GM12878 (cell line): ENCODE measurements around the gene SSBP3. TPM values are rescaled to one million over a fixed set of nuclear protein-coding genes. Genes with fewer than 3 reads are reported as not detected.

Experiments
- ATAC-seq: fragments of 200-7000 bp; cut with Tn5 transposase; 3 replicates; pipeline ENCODE4 v1.9.1; 2020; ENCODE audit warnings: mild to moderate bottlenecking, moderate library complexity
- BruUV-seq: library from RNA; stranded (reverse); fragments of 400-500 nt; replicated peaks from 2 replicates; lab custom pipeline; 2021; lab: Mats Ljungman, UMichigan
- CTCF ChIA-PET: fragments of 300-600 bp; sonication (Branson Sonifier 250); formaldehyde crosslinking; extraction: SDS; loops from one replicate; lab custom pipeline; 2021; ENCODE audit warnings: inconsistent platforms; lab: Yijun Ruan, JAX
- POLR2A ChIA-PET: fragments of 350-600 bp; formaldehyde crosslinking; extraction: SDS; loops from one replicate; lab custom pipeline; 2021; ENCODE audit warnings: inconsistent platforms; lab: Charles Lee
- RAD21 ChIA-PET: fragments of 300-600 bp; sonication (Branson Sonifier 250); formaldehyde crosslinking; loops from one replicate; lab custom pipeline; 2023; ENCODE audit warnings: antibody characterized with exemption; ENCODE audit not compliant: unreplicated experiment; lab: Charles Lee
- SMC1A ChIA-PET: fragments of 300-600 bp; sonication (Branson Sonifier 250); formaldehyde crosslinking; loops from one replicate; lab custom pipeline; 2023; ENCODE audit not compliant: unreplicated experiment, uncharacterized antibody; lab: Charles Lee
- DNase-seq: peaks from one replicate; pipeline ENCODE4 v3.0.0-alpha.2; 2011; ENCODE audit warnings: low read depth, low spot score
- FAIRE-seq: peaks from 3 replicates; lab custom pipeline; 2011; peaks lifted over from hg19 to GRCh38; lab: Jason Lieb, UNC
- H2AFZ ChIP-seq: 2 replicates; pipeline ENCODE4 v1.6.0; 2011; ENCODE audit warnings: low read depth, low read length, control low read depth; ENCODE audit not compliant: control insufficient read depth
- H3K27ac ChIP-seq: 2 replicates; pipeline ENCODE4 v1.5.1; 2011; ENCODE audit warnings: control low read depth; ENCODE audit not compliant: control insufficient read depth, insufficient read depth
- H3K27me3 ChIP-seq, 2 experiments: replicated peaks in 1 of 2; 2 replicates each; pipeline versions ENCODE4 v1.6.0 to v1.6.1; 2011; ENCODE audit warnings: low read length in 1 of 2; ENCODE audit not compliant: control insufficient read depth in 2 of 2, insufficient read depth in 2 of 2
- H3K36me3 ChIP-seq, 2 experiments: 2 replicates each; pipeline ENCODE4 v1.5.1; 2011; ENCODE audit warnings: low read length in 1 of 2; ENCODE audit not compliant: control insufficient read depth in 2 of 2, insufficient read depth in 2 of 2
- H3K4me1 ChIP-seq: 2 replicates; pipeline ENCODE4 v1.6.1; 2011; ENCODE audit warnings: mild to moderate bottlenecking, low read length, moderate library complexity, mixed read lengths; ENCODE audit not compliant: control insufficient read depth, insufficient read depth
- H3K4me2 ChIP-seq: 2 replicates; pipeline ENCODE4 v1.6.0; 2011; ENCODE audit warnings: control low read depth; ENCODE audit not compliant: control insufficient read depth, insufficient read depth
- H3K4me3 ChIP-seq: fragments of 200-600 bp; sonication (generic); 2 replicates; pipeline ENCODE4 v1.5.1; 2016
- H3K79me2 ChIP-seq: 2 replicates; pipeline ENCODE4 v1.6.0; 2011; ENCODE audit warnings: low read length; ENCODE audit not compliant: control insufficient read depth, insufficient read depth
- H3K9ac ChIP-seq: 2 replicates; pipeline ENCODE4 v1.8.0; 2011; ENCODE audit warnings: low read length, control low read depth, mixed read lengths; ENCODE audit not compliant: control insufficient read depth, insufficient read depth
- H3K9me3 ChIP-seq: replicated peaks from 3 replicates; pipeline ENCODE4 v1.5.1; 2011; ENCODE audit warnings: mild to moderate bottlenecking, low read length; ENCODE audit not compliant: control insufficient read depth, insufficient read depth
- H4K20me1 ChIP-seq: 2 replicates; pipeline ENCODE4 v1.6.0; 2011; ENCODE audit not compliant: control insufficient read depth, insufficient read depth
- BHLHE40 ChIP-seq, 2 experiments: fragments of 450-650 bp in 1 of 2; IDR thresholded peaks; 2 replicates each; pipeline ENCODE4 v1.6.1; 2011 to 2017; ENCODE audit warnings: low read depth in 2 of 2, borderline replicate concordance in 1 of 2, improper control_type of control experiment in 1 of 2, low read length in 1 of 2, mild to moderate bottlenecking in 1 of 2
- BRCA1 ChIP-seq: IDR thresholded peaks from 2 replicates; pipeline ENCODE4 v1.6.1; 2011; ENCODE audit warnings: low read depth, low read length, improper control_type of control experiment
- MAX ChIP-seq: IDR thresholded peaks from 2 replicates; pipeline ENCODE4 v1.6.1; 2012; ENCODE audit warnings: low read depth, low read length, improper control_type of control experiment
- NFYA ChIP-seq: IDR thresholded peaks from 2 replicates; pipeline ENCODE4 v1.6.1; 2011; ENCODE audit warnings: low read depth, mild to moderate bottlenecking, low read length, improper control_type of control experiment, borderline replicate concordance
- NFYB ChIP-seq: IDR thresholded peaks from 2 replicates; pipeline ENCODE4 v1.6.1; 2011; ENCODE audit warnings: low read depth, mild to moderate bottlenecking, low read length, improper control_type of control experiment, moderate library complexity; ENCODE audit not compliant: insufficient read depth
- POLR2AphosphoS5 ChIP-seq: IDR thresholded peaks from 2 replicates; pipeline ENCODE4 v1.6.1; 2011; ENCODE audit warnings: mild to moderate bottlenecking, low read length, inconsistent platforms
- ZNF24 ChIP-seq: fragments of 450-650 bp; IDR thresholded peaks from 2 replicates; pipeline ENCODE4 v1.6.1; 2017; ENCODE audit warnings: antibody characterized with exemption, mild to moderate bottlenecking
- WGBS: methylation state at CpG from one replicate; pipeline ENCODE4 v1.1.6; 2016; ENCODE audit warnings: low lambda C conversion rate; ENCODE audit not compliant: insufficient replicate concordance, insufficient coverage; ENCODE audit errors: missing lambda C conversion rate; 5-methylcytosine and 5-hydroxymethylcytosine counted together
- in situ Hi-C: fragments of 300-500 bp; cut with MboI; formaldehyde crosslinking; loops from 9 replicates; pipeline ENCODE4 v1.14.3; 2018; ENCODE audit warnings: mixed read lengths
- intact Hi-C: fragments of 100-400 bp; cut with micrococcal nuclease; formaldehyde crosslinking; loops from one replicate; pipeline ENCODE4 v1.14.2; 2022; ENCODE audit not compliant: unreplicated experiment
- polyA plus RNA-seq, 11 experiments: library from polyadenylated mRNA; depleted of rRNA in 4 of 11; unstranded in 6 of 11; stranded (reverse) in 5 of 11; fragments of >200 nt; fragmentation: Nextera tagmentation in 4 of 11; fragmentation: Illumina TruSeq in 1 of 11; extraction: Ambion mirVana in 4 of 11; extraction: Trizol in 1 of 11; gene quantifications; 1 replicate in 1 of 11; 2 replicates in 10 of 11; pipeline versions ENCODE4 v1.2.1 to v1.2.3, GENCODE V29; 2011 to 2016; ENCODE audit warnings: inconsistent platforms in 2 of 11, missing spikeins in 2 of 11, low read depth in 1 of 11
- total RNA-seq, 4 experiments: library from RNA; depleted of rRNA in 3 of 4; stranded (reverse); fragments of >200 nt in 3 of 4; fragmentation: Illumina TruSeq in 1 of 4; extraction: Trizol in 1 of 4; gene quantifications; 2 replicates each; pipeline versions ENCODE4 v1.2.1 to v1.2.3, GENCODE V29; 2013 to 2021
- TF ChIP-seq, protein P1 (sequence below): fragments of 150-350 bp; IDR thresholded peaks from 2 replicates; pipeline ENCODE4 v1.6.1; 2014; ENCODE audit warnings: mild to moderate bottlenecking, low read depth, low read length
- TF ChIP-seq, protein P2 (sequence below): fragments of 450-650 bp; IDR thresholded peaks from 2 replicates; pipeline ENCODE4 v1.6.1; 2018; ENCODE audit warnings: mild to moderate bottlenecking, low read depth, moderate library complexity; ENCODE audit not compliant: partially characterized antibody

Gene SSBP3
- total and polyA plus RNA-seq, 10 of the 15 experiments (the other 5 are each of a cell fraction or from before 2014, with no cell fraction given) = 4.1 to 51.7 (median 17.1) TPM

DNA sequence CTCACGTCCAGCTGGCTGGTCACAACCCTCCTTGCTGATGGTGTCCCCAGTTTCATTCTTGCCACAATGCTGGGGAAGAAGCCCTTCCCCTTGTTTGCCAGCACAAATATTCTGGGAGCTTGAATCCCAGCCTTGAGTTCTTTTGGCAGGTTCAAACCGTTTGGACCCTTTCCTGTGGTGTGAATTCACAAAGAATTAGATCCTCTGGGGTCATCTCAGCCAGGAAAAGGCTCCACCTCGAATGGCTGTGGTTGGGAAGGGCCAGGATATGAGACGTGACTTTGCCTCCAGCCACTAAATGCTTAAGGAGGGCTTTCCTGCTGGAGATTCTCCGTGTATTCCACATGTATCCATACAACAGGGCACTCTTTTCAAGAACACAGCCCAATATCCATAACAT lies 139.3 kb downstream of the SSBP3 start:
- Histone ChIP-seq H3K27me3 (no peaks in the 10 kb centered on the region), H2AFZ (no peak overlapping the region), H4K20me1 (no peaks in the 10 kb centered on the region; the same call in 1 of the 2 replicates), H3K36me3 (peaks cover 0 to 3% of the 10 kb centered on the region in 2 experiments; a peak in 2 of 4 replicates), H3K4me1 (no peaks in the 10 kb centered on the region), H3K9ac (no peak overlapping the region), H3K4me3 (no peak overlapping the region), H3K9me3 (no peaks in the 10 kb centered on the region), H3K4me2 (no peak overlapping the region), H3K27ac (no peak overlapping the region), H3K79me2 (no peaks in the 10 kb centered on the region)
- intact Hi-C loops (no loop called here), in situ Hi-C loops (no loop called here)
- SMC1A ChIA-PET = interaction anchor here (0.7 kb wide), 1 partner anchor 10 kb away, joined by 3 read pairs; no protein-coding TSS in a partner anchor
- ATAC-seq (no peak), FAIRE-seq (no peak), DNase-seq (no peak)
- TF ChIP-seq, protein P1, sequence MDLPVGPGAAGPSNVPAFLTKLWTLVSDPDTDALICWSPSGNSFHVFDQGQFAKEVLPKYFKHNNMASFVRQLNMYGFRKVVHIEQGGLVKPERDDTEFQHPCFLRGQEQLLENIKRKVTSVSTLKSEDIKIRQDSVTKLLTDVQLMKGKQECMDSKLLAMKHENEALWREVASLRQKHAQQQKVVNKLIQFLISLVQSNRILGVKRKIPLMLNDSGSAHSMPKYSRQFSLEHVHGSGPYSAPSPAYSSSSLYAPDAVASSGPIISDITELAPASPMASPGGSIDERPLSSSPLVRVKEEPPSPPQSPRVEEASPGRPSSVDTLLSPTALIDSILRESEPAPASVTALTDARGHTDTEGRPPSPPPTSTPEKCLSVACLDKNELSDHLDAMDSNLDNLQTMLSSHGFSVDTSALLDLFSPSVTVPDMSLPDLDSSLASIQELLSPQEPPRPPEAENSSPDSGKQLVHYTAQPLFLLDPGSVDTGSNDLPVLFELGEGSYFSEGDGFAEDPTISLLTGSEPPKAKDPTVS = no peak
- TF ChIP-seq BHLHE40 (IDR thresholded peaks at IDR 0.05; ENCODE audit: borderline replicate concordance in 1 of 2, low read depth in 2 of 2, low read length in 1 of 2) = no peak
- TF ChIP-seq, protein P2, sequence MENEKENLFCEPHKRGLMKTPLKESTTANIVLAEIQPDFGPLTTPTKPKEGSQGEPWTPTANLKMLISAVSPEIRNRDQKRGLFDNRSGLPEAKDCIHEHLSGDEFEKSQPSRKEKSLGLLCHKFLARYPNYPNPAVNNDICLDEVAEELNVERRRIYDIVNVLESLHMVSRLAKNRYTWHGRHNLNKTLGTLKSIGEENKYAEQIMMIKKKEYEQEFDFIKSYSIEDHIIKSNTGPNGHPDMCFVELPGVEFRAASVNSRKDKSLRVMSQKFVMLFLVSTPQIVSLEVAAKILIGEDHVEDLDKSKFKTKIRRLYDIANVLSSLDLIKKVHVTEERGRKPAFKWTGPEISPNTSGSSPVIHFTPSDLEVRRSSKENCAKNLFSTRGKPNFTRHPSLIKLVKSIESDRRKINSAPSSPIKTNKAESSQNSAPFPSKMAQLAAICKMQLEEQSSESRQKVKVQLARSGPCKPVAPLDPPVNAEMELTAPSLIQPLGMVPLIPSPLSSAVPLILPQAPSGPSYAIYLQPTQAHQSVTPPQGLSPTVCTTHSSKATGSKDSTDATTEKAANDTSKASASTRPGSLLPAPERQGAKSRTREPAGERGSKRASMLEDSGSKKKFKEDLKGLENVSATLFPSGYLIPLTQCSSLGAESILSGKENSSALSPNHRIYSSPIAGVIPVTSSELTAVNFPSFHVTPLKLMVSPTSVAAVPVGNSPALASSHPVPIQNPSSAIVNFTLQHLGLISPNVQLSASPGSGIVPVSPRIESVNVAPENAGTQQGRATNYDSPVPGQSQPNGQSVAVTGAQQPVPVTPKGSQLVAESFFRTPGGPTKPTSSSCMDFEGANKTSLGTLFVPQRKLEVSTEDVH = no peak
- no peak for TF ChIP-seq MAX
- no peak for TF ChIP-seq BRCA1
- TF ChIP-seq ZNF24 = no peak
- no peak for TF ChIP-seq NFYB
- no peak for TF ChIP-seq POLR2AphosphoS5
- no peak for TF ChIP-seq NFYA
- RAD21 ChIA-PET = no interaction called here
- CTCF ChIA-PET = no interaction called here
- BruUV-seq = no TSS peak
- 69% methylated on average over 5 of the region's 5 CpGs for WGBS
- POLR2A ChIA-PET = no interaction called here
